PC-9 (cell line): Measurements from ENCODE around the gene ZRANB2.

Experiments
- CTCF ChIP-seq: fragments of 200-600 bp; sonication (generic); conservative IDR thresholded peaks from 2 replicates; pipeline ENCODE4 v1.6.1; 2017; ENCODE audit warnings: mixed run types, antibody characterized with exemption, mild to moderate bottlenecking, moderate library complexity
- EZH2 ChIP-seq: fragments of 200-600 bp; sonication (generic); IDR thresholded peaks from 2 replicates; pipeline ENCODE4 v1.8.0; 2017; ENCODE audit warnings: antibody characterized with exemption, low read depth

GRCh38 chr1:71072273-71072672 is 8.6 kb downstream of the ZRANB2 start:
- TF ChIP-seq CTCF (no peak), EZH2 (no peak)
